Mesendoderm (in vitro differentiated cells): ENCODE measurements around the gene METTL4.

ENCODE experiments used
- DNase-seq: peaks from one replicate; pipeline ENCODE4 v3.0.0; 2013
- H2AK5ac ChIP-seq: 2 replicates; pipeline ENCODE4 v1.6.1; 2013; ENCODE audit warnings: low read length, inconsistent platforms
- H2BK120ac ChIP-seq: 2 replicates; pipeline ENCODE4 v1.6.1; 2013; ENCODE audit warnings: low read depth, mild to moderate bottlenecking, low read length, moderate library complexity, mixed read lengths
- H2BK15ac ChIP-seq: replicated peaks from 2 replicates; pipeline ENCODE4 v1.6.1; 2013; ENCODE audit warnings: low read depth, mild to moderate bottlenecking, moderate library complexity
- H2BK5ac ChIP-seq: 2 replicates; pipeline ENCODE4 v1.6.1; 2013; ENCODE audit warnings: low read length, inconsistent platforms
- H3K18ac ChIP-seq: 2 replicates; pipeline ENCODE4 v1.6.1; 2013; ENCODE audit warnings: mild to moderate bottlenecking, low read length, mixed read lengths
- H3K23ac ChIP-seq: one replicate; pipeline ENCODE4 v1.6.1; 2013; ENCODE audit warnings: low read length
- H3K27ac ChIP-seq: 2 replicates; pipeline ENCODE4 v1.5.1; 2013; ENCODE audit warnings: low read depth, mild to moderate bottlenecking, inconsistent platforms, low read length, moderate library complexity
- H3K27me3 ChIP-seq: 2 replicates; pipeline ENCODE4 v1.6.1; 2013; ENCODE audit warnings: low read length, control low read depth, mild to moderate bottlenecking, inconsistent platforms; ENCODE audit not compliant: insufficient read depth, poor library complexity
- H3K36me3 ChIP-seq: 2 replicates; pipeline ENCODE4 v1.6.1; 2013; ENCODE audit warnings: low read length, inconsistent platforms; ENCODE audit not compliant: control insufficient read depth, insufficient read depth
- H3K4ac ChIP-seq: one replicate; pipeline ENCODE4 v1.6.1; 2013; ENCODE audit warnings: low read depth, mild to moderate bottlenecking, low read length, moderate library complexity
- H3K4me1 ChIP-seq: 2 replicates; pipeline ENCODE4 v1.6.1; 2013; ENCODE audit warnings: low read depth, low read length, inconsistent platforms; ENCODE audit not compliant: control insufficient read depth
- H3K4me2 ChIP-seq: 2 replicates; pipeline ENCODE4 v1.6.1; 2013; ENCODE audit warnings: low read length
- H3K4me3 ChIP-seq: 2 replicates; pipeline ENCODE4 v1.5.1; 2013; ENCODE audit warnings: mild to moderate bottlenecking, low read length
- H3K56ac ChIP-seq: one replicate; pipeline ENCODE4 v1.6.1; 2013; ENCODE audit warnings: low read length
- H3K79me1 ChIP-seq: 2 replicates; pipeline ENCODE4 v1.6.1; 2013; ENCODE audit warnings: low read length, inconsistent platforms
- H3K79me2 ChIP-seq: 2 replicates; pipeline ENCODE4 v1.6.1; 2013; ENCODE audit warnings: mild to moderate bottlenecking, low read length; ENCODE audit not compliant: control insufficient read depth, insufficient read depth
- H3K9ac ChIP-seq: 2 replicates; pipeline ENCODE4 v1.6.1; 2013; ENCODE audit warnings: low read length, inconsistent platforms
- H4K5ac ChIP-seq: one replicate; pipeline ENCODE4 v1.6.1; 2013; ENCODE audit warnings: low read length
- H4K8ac ChIP-seq: one replicate; pipeline ENCODE4 v1.6.1; 2013; ENCODE audit warnings: low read depth, mild to moderate bottlenecking, control low read depth, low read length, moderate library complexity
- WGBS: extraction: QIAGEN DNeasy Blood & Tissue Kit; methylation state at CpG from one replicate; pipeline ENCODE4 v1.1.7; 2013; ENCODE audit warnings: low lambda C conversion rate, missing lambda C conversion rate; ENCODE audit not compliant: insufficient coverage; ENCODE audit errors: extremely low coverage; 5-methylcytosine and 5-hydroxymethylcytosine counted together

Gene METTL4

GRCh38 chr18:2569338-2570207 is 1.7 kb downstream of the METTL4 start:
- Histone ChIP-seq H3K18ac (no peak overlapping the region), H4K5ac (no peak overlapping the region), H3K27ac (no peak overlapping the region), H3K4me3 (no peak overlapping the region), H3K4ac (no peak overlapping the region), H2BK120ac (no peak overlapping the region), H3K23ac (no peak overlapping the region), H3K36me3 (no peaks in the 10 kb centered on the region), H4K8ac (no peak overlapping the region), H3K4me1 (peaks cover 7% of the 10 kb centered on the region), H3K9ac (peak overlapping the region; percentile 28), H3K79me1 (peaks cover 6% of the 10 kb centered on the region), H2BK5ac (no peak overlapping the region), H2AK5ac (no peak overlapping the region), H3K79me2 (peaks cover 30% of the 10 kb centered on the region), H3K4me2 (peak overlapping the region; percentile 40), H3K27me3 (no peaks in the 10 kb centered on the region), H3K56ac (peak overlapping the region; percentile 59), H2BK15ac (no peak overlapping the region)
- WGBS = no CpG with 5 or more reads among the region's 10 CpGs
- DNase-seq = peak; percentile 40

- Histone ChIP-seq H3K27ac (no peak overlapping the region), H3K4me1 (peaks cover 7% of the 10 kb centered on the region), H2AK5ac (no peak overlapping the region), H3K4me3 (no peak overlapping the region), H3K9ac (no peak overlapping the region), H3K79me1 (peaks cover 6% of the 10 kb centered on the region), H4K8ac (no peak overlapping the region), H3K36me3 (no peaks in the 10 kb centered on the region), H3K4me2 (no peak overlapping the region), H3K23ac (no peak overlapping the region), H2BK5ac (no peak overlapping the region), H2BK120ac (no peak overlapping the region), H2BK15ac (no peak overlapping the region), H3K4ac (no peak overlapping the region), H4K5ac (no peak overlapping the region), H3K27me3 (no peaks in the 10 kb centered on the region), H3K56ac (no peak overlapping the region), H3K18ac (no peak overlapping the region), H3K79me2 (peaks cover 28% of the 10 kb centered on the region)
- no peak for DNase-seq
- WGBS = no CpG with 5 or more reads among the region's 3 CpGs
Observed at GRCh38 chr18:2568605-2569004, 2.7 kb downstream of the METTL4 start.

- H2BK120ac ChIP-seq = no peak overlapping the region
- peaks cover 25% of the 10 kb centered on the region for H3K79me2 ChIP-seq
- no peak overlapping the region for H3K23ac ChIP-seq
- H4K8ac ChIP-seq = no peak overlapping the region
- no peak for DNase-seq
- H2BK5ac ChIP-seq = no peak overlapping the region
- no peak overlapping the region for H3K4me3 ChIP-seq
- no peak overlapping the region for H3K4me2 ChIP-seq
- H3K9ac ChIP-seq = no peak overlapping the region
- no peak overlapping the region for H3K27ac ChIP-seq
- peaks cover 6% of the 10 kb centered on the region for H3K79me1 ChIP-seq
- H3K4ac ChIP-seq = no peak overlapping the region
- no peaks in the 10 kb centered on the region for H3K36me3 ChIP-seq
- H3K27me3 ChIP-seq = no peaks in the 10 kb centered on the region
- no CpG with 5 or more reads among the region's 6 CpGs for WGBS
- H3K56ac ChIP-seq = no peak overlapping the region
- H3K4me1 ChIP-seq = peaks cover 7% of the 10 kb centered on the region
- no peak overlapping the region for H4K5ac ChIP-seq
- H3K18ac ChIP-seq = no peak overlapping the region
- no peak overlapping the region for H2AK5ac ChIP-seq
- no peak overlapping the region for H2BK15ac ChIP-seq
Observed at GRCh38 chr18:2568129-2568528, 3.2 kb downstream of the METTL4 start.

GRCh38 chr18:2564373-2564772 is 6.9 kb downstream of the METTL4 start:
- no peak overlapping the region for H3K23ac ChIP-seq
- H3K79me2 ChIP-seq = peaks cover under 1% of the 10 kb centered on the region

GRCh38 chr18:2559249-2559648 is 12.1 kb downstream of the METTL4 start:
- Histone ChIP-seq H2AK5ac (no peak overlapping the region), H3K4me2 (no peak overlapping the region), H2BK120ac (no peak overlapping the region), H4K8ac (no peak overlapping the region), H3K4ac (no peak overlapping the region), H3K79me2 (no peaks in the 10 kb centered on the region), H3K56ac (no peak overlapping the region), H3K4me3 (no peak overlapping the region), H3K18ac (no peak overlapping the region), H3K79me1 (no peaks in the 10 kb centered on the region), H2BK15ac (no peak overlapping the region), H4K5ac (no peak overlapping the region), H3K23ac (no peak overlapping the region), H3K4me1 (no peaks in the 10 kb centered on the region), H2BK5ac (no peak overlapping the region), H3K9ac (no peak overlapping the region), H3K27me3 (no peaks in the 10 kb centered on the region), H3K27ac (no peak overlapping the region), H3K36me3 (no peaks in the 10 kb centered on the region)
- no peak for DNase-seq
- 100% methylated on average over 1 of the region's 1 CpG for WGBS

More at GRCh38 chr18:2564373-2564772, 6.9 kb downstream of the METTL4 start:
- no peak overlapping the region for H4K8ac ChIP-seq
- no peak overlapping the region for H3K56ac ChIP-seq
- no peak overlapping the region for H3K4me2 ChIP-seq
- H4K5ac ChIP-seq = no peak overlapping the region
- H2BK120ac ChIP-seq = no peak overlapping the region
- no peaks in the 10 kb centered on the region for H3K36me3 ChIP-seq
- no peak overlapping the region for H3K4me3 ChIP-seq
- peaks cover 1% of the 10 kb centered on the region for H3K4me1 ChIP-seq
- no peak overlapping the region for H3K9ac ChIP-seq
- H3K27ac ChIP-seq = no peak overlapping the region
- H3K18ac ChIP-seq = no peak overlapping the region
- no peak for DNase-seq
- H3K27me3 ChIP-seq = no peaks in the 10 kb centered on the region
- peaks cover under 1% of the 10 kb centered on the region for H3K79me1 ChIP-seq
- H2AK5ac ChIP-seq = no peak overlapping the region
- H2BK15ac ChIP-seq = no peak overlapping the region
- WGBS = no CpG with 5 or more reads among the region's 1 CpG
- no peak overlapping the region for H2BK5ac ChIP-seq
- H3K4ac ChIP-seq = no peak overlapping the region
